HG03575 (cell line): ENCODE data around the gene ANKRD22.
"Not testable (repeated sequence)": the region's sequence is repeated elsewhere in the genome, so short reads cannot be mapped to it uniquely, and the experiment has no call there.

Source experiments
- ATAC-seq: cut with Tn5 transposase; IDR thresholded peaks from one replicate; pipeline ENCODE4 v1.9.1; 2021; ENCODE audit not compliant: unreplicated experiment, insufficient number of reproducible peaks, low FRiP score; ENCODE audit errors: extremely low read depth

The ANKRD22 gene

GRCh38 chr10:88851706-88852105 is at the start of gene ANKRD22:
Gene ANKRD22 (minus strand): TSS chr10:88851844. CDS start chr10:88851607, 237 bp downstream.
- no peak for ATAC-seq

- ATAC-seq: no peak
Observed at GRCh38 chr10:88899886-88900285, 48.2 kb upstream of the ANKRD22 start.

- ATAC-seq: no peak
Observed at GRCh38 chr10:88898727-88899126, 47.1 kb upstream of the ANKRD22 start.

- no peak for ATAC-seq
Observed at GRCh38 chr10:88896994-88897853, 45.6 kb upstream of the ANKRD22 start.

- no peak for ATAC-seq
Observed at GRCh38 chr10:88896372-88896993, 44.8 kb upstream of the ANKRD22 start.

- ATAC-seq: no peak
Observed at GRCh38 chr10:88895250-88895649, 43.6 kb upstream of the ANKRD22 start.

- ATAC-seq: no peak
Observed at GRCh38 chr10:88893611-88894010, 42.0 kb upstream of the ANKRD22 start.

GRCh38 chr10:88892222-88892967 is 40.8 kb upstream of the ANKRD22 start:
- ATAC-seq: no peak

- ATAC-seq: no peak
Observed at GRCh38 chr10:88890681-88891381, 39.2 kb upstream of the ANKRD22 start.

- no peak for ATAC-seq
Observed at GRCh38 chr10:88889559-88890337, 38.1 kb upstream of the ANKRD22 start.

- ATAC-seq: no peak
Observed at GRCh38 chr10:88888810-88889445, 37.3 kb upstream of the ANKRD22 start.

GRCh38 chr10:88886557-88886956 is 34.9 kb upstream of the ANKRD22 start:
- no peak for ATAC-seq

- no peak for ATAC-seq
Observed at GRCh38 chr10:88883448-88883809, 31.8 kb upstream of the ANKRD22 start.

GRCh38 chr10:88882646-88883447 is 31.2 kb upstream of the ANKRD22 start:
- not testable (repeated sequence) for ATAC-seq

- no peak for ATAC-seq
Observed at GRCh38 chr10:88881922-88882645, 30.4 kb upstream of the ANKRD22 start.

- ATAC-seq: no peak
Observed at GRCh38 chr10:88881320-88881719, 29.7 kb upstream of the ANKRD22 start.
